ENCODE measurements around the gene SAMD13.
A peak's percentile ranks its signal among the peaks of the same experiment; 100 is the strongest.

Gene SAMD13

DNA sequence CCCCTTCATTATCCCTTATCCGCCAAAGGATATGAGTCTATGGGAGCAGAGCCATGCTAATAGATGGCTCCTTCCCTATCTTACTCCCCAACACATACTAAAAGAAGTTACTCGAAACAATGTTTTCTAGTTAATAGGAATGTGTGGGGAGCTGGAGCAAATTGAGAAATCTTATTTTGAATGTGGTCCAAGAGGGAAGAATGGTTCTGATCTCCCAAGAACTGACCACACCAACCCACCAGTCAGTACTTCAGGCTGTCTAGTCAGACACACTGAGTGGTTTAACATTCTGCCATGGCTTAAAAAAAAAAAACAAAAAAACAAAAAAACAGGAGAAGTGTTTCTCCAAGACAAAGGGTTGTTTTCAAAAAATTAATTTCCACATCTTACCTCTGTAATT lies 65.3 kb downstream of the SAMD13 start:
- Histone ChIP-seq H3K27me3 (ENCODE audit: control insufficient read depth in 5 of 5, insufficient read depth in 4 of 5, low read length in 5 of 5) (no peaks in the 10 kb centered on the region), H3K4me3 (ENCODE audit: low read depth in 1 of 5, low read length in 5 of 5) (no peak overlapping the region), H3K9me3 (ENCODE audit: control insufficient read depth in 5 of 5, low read length in 5 of 5) (no peaks in the 10 kb centered on the region), H3K27ac (ENCODE audit: low read depth, low read length) (no peak overlapping the region), H3K9ac (ENCODE audit: low read length in 5 of 5) (no peak overlapping the region), H3K4me1 (ENCODE audit: control insufficient read depth in 5 of 5, insufficient read depth in 5 of 5, low read length in 5 of 5) (peaks cover 0 to 9% (median 0%) of the 10 kb centered on the region in 5 donors), H3K36me3 (ENCODE audit: control insufficient read depth in 5 of 5, insufficient read depth in 5 of 5, low read length in 5 of 5) (no peaks in the 10 kb centered on the region)

GRCh38 chr1:84367219-84367618 lies 65.7 kb downstream of the SAMD13 start:
- Histone ChIP-seq H3K27ac (ENCODE audit: low read depth, low read length) (no peak overlapping the region), H3K9me3 (ENCODE audit: control insufficient read depth in 5 of 5, low read length in 5 of 5) (no peaks in the 10 kb centered on the region), H3K9ac (ENCODE audit: low read length in 5 of 5) (no peak overlapping the region), H3K4me3 (ENCODE audit: low read depth in 1 of 5, low read length in 5 of 5) (no peak overlapping the region), H3K4me1 (ENCODE audit: control insufficient read depth in 5 of 5, insufficient read depth in 5 of 5, low read length in 5 of 5) (peaks cover 0 to 9% (median 0%) of the 10 kb centered on the region in 5 donors), H3K27me3 (ENCODE audit: control insufficient read depth in 5 of 5, insufficient read depth in 4 of 5, low read length in 5 of 5) (no peaks in the 10 kb centered on the region), H3K36me3 (ENCODE audit: control insufficient read depth in 5 of 5, insufficient read depth in 5 of 5, low read length in 5 of 5) (no peaks in the 10 kb centered on the region)

- no peaks in the 10 kb centered on the region for H3K9me3 ChIP-seq (ENCODE audit: control insufficient read depth in 5 of 5, low read length in 5 of 5)
- no peak overlapping the region for H3K27ac ChIP-seq (ENCODE audit: low read depth, low read length)
- H3K4me3 ChIP-seq (ENCODE audit: low read depth in 1 of 5, low read length in 5 of 5), result no peak overlapping the region
- H3K4me1 ChIP-seq (ENCODE audit: control insufficient read depth in 5 of 5, insufficient read depth in 5 of 5, low read length in 5 of 5), result peaks cover 0 to 7% (median 0%) of the 10 kb centered on the region in 5 donors
- no peak overlapping the region for H3K9ac ChIP-seq (ENCODE audit: low read length in 5 of 5)
- H3K36me3 ChIP-seq (ENCODE audit: control insufficient read depth in 5 of 5, insufficient read depth in 5 of 5, low read length in 5 of 5), result no peaks in the 10 kb centered on the region
- H3K27me3 ChIP-seq (ENCODE audit: control insufficient read depth in 5 of 5, insufficient read depth in 4 of 5, low read length in 5 of 5), result no peaks in the 10 kb centered on the region
Observed at GRCh38 chr1:84368441-84368840, 66.9 kb downstream of the SAMD13 start.

- Histone ChIP-seq H3K27ac (ENCODE audit: low read depth, low read length) (no peak overlapping the region), H3K4me3 (ENCODE audit: low read depth in 1 of 5, low read length in 5 of 5) (no peak overlapping the region), H3K9me3 (ENCODE audit: control insufficient read depth in 5 of 5, low read length in 5 of 5) (no peaks in the 10 kb centered on the region), H3K27me3 (ENCODE audit: control insufficient read depth in 5 of 5, insufficient read depth in 4 of 5, low read length in 5 of 5) (no peaks in the 10 kb centered on the region), H3K36me3 (ENCODE audit: control insufficient read depth in 5 of 5, insufficient read depth in 5 of 5, low read length in 5 of 5) (no peaks in the 10 kb centered on the region), H3K9ac (ENCODE audit: low read length in 5 of 5) (no peak overlapping the region), H3K4me1 (ENCODE audit: control insufficient read depth in 5 of 5, insufficient read depth in 5 of 5, low read length in 5 of 5) (peaks cover 0 to 7% (median 0%) of the 10 kb centered on the region in 5 donors)
Observed at GRCh38 chr1:84370266-84370665, 68.8 kb downstream of the SAMD13 start.

GRCh38 chr1:84370831-84371394 lies 69.4 kb downstream of the SAMD13 start:
- Histone ChIP-seq H3K4me1 (ENCODE audit: control insufficient read depth in 5 of 5, insufficient read depth in 5 of 5, low read length in 5 of 5) (peaks cover 0 to 3% (median 0%) of the 10 kb centered on the region in 5 donors), H3K9ac (ENCODE audit: low read length in 5 of 5) (no peak overlapping the region), H3K27ac (ENCODE audit: low read depth, low read length) (no peak overlapping the region), H3K4me3 (ENCODE audit: low read depth in 1 of 5, low read length in 5 of 5) (no peak overlapping the region), H3K27me3 (ENCODE audit: control insufficient read depth in 5 of 5, insufficient read depth in 4 of 5, low read length in 5 of 5) (no peaks in the 10 kb centered on the region), H3K9me3 (ENCODE audit: control insufficient read depth in 5 of 5, low read length in 5 of 5) (no peaks in the 10 kb centered on the region), H3K36me3 (ENCODE audit: control insufficient read depth in 5 of 5, insufficient read depth in 5 of 5, low read length in 5 of 5) (no peaks in the 10 kb centered on the region)

GRCh38 chr1:84373436-84374141 lies 72.1 kb downstream of the SAMD13 start:
- H3K27ac ChIP-seq (ENCODE audit: low read depth, low read length), result no peak overlapping the region
- H3K9ac ChIP-seq (ENCODE audit: low read length in 5 of 5), result no peak overlapping the region
- H3K9me3 ChIP-seq (ENCODE audit: control insufficient read depth in 5 of 5, low read length in 5 of 5), result no peaks in the 10 kb centered on the region
- no peaks in the 10 kb centered on the region for H3K27me3 ChIP-seq (ENCODE audit: control insufficient read depth in 5 of 5, insufficient read depth in 4 of 5, low read length in 5 of 5)
- H3K4me1 ChIP-seq (ENCODE audit: control insufficient read depth in 5 of 5, insufficient read depth in 5 of 5, low read length in 5 of 5), result peaks cover 0 to 3% (median 0%) of the 10 kb centered on the region in 5 donors
- H3K4me3 ChIP-seq (ENCODE audit: low read depth in 1 of 5, low read length in 5 of 5), result no peak overlapping the region
- H3K36me3 ChIP-seq (ENCODE audit: control insufficient read depth in 5 of 5, insufficient read depth in 5 of 5, low read length in 5 of 5), result no peaks in the 10 kb centered on the region

DNA sequence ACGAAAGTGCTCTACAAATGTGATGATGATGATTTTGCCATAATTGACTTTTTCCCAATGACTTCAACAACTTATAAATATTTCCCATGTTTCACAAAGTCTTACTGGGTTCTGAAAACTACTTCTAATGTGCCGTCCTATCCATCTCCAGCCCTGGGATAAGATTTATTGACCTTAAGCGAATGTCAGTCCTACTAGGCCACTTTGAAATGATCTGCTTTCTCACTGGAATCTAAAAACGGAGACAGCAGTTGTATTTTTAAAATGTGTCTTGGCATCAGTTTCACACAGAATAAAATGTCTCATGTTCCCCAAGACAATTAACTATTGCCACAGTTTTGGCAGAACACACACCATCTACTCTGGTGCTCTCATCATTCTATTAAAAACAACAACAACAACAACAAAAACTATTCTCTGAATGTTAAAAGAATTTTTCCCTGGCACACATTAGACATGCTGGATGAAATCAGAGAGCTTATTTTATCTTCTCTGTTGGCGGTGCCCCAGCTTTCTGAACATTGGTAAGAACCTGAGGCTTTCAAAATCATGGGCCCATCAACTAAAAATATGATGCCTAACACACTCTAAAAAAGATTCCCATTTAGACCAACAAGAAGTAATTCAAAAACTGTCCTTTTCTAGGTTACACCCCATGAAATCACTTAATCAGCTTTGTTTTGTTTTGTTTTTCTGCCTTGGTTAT lies 73.6 kb downstream of the SAMD13 start:
- H3K27me3 ChIP-seq (ENCODE audit: control insufficient read depth in 5 of 5, insufficient read depth in 4 of 5, low read length in 5 of 5), result no peaks in the 10 kb centered on the region
- H3K4me1 ChIP-seq (ENCODE audit: control insufficient read depth in 5 of 5, insufficient read depth in 5 of 5, low read length in 5 of 5), result peaks cover 0 to 3% (median 0%) of the 10 kb centered on the region in 5 donors
- no peaks in the 10 kb centered on the region for H3K36me3 ChIP-seq (ENCODE audit: control insufficient read depth in 5 of 5, insufficient read depth in 5 of 5, low read length in 5 of 5)
- peak overlapping the region; percentile 0 for H3K27ac ChIP-seq (ENCODE audit: low read depth, low read length)
- H3K9ac ChIP-seq (ENCODE audit: low read length in 5 of 5), result no peak overlapping the region
- no peaks in the 10 kb centered on the region for H3K9me3 ChIP-seq (ENCODE audit: control insufficient read depth in 5 of 5, low read length in 5 of 5)
- H3K4me3 ChIP-seq (ENCODE audit: low read depth in 1 of 5, low read length in 5 of 5), result no peak overlapping the region

- Histone ChIP-seq H3K9me3 (ENCODE audit: control insufficient read depth in 5 of 5, low read length in 5 of 5) (no peaks in the 10 kb centered on the region), H3K9ac (ENCODE audit: low read length in 5 of 5) (no peak overlapping the region), H3K4me3 (ENCODE audit: low read depth in 1 of 5, low read length in 5 of 5) (no peak overlapping the region), H3K4me1 (ENCODE audit: control insufficient read depth in 5 of 5, insufficient read depth in 5 of 5, low read length in 5 of 5) (peaks cover 0 to 3% (median 0%) of the 10 kb centered on the region in 5 donors), H3K27me3 (ENCODE audit: control insufficient read depth in 5 of 5, insufficient read depth in 4 of 5, low read length in 5 of 5) (no peaks in the 10 kb centered on the region), H3K36me3 (ENCODE audit: control insufficient read depth in 5 of 5, insufficient read depth in 5 of 5, low read length in 5 of 5) (no peaks in the 10 kb centered on the region), H3K27ac (ENCODE audit: low read depth, low read length) (no peak overlapping the region)
Observed at GRCh38 chr1:84376000-84376910, 74.7 kb downstream of the SAMD13 start.

DNA sequence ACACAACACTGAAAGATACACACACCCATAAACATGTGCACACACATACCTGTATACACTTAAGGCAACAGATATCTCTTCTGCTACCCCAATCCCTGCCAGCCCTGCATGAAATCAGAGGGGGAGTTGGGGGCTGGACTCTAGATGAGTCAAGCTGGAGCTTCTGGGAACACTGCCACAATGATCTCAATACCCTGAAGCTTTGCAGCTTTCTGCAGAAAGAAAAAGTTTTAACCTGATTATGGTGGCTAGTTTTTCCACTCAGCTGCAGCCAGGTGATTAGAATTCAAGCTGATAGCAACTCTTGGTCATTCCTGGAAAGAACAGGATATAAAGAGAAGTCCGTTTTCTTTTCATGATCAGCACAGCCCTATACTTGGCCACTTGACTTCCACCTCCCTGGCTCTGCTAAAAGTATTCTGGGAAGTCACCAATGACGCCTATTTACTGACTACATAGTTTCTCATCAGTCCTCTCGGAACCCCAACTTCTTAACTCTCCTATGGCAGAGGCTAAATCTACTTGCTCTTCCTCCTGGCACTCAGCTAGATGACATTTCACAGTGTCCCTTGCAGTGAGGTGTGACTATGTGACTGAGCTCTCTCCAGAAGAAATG lies 76.1 kb downstream of the SAMD13 start:
- Histone ChIP-seq H3K4me1 (ENCODE audit: control insufficient read depth in 5 of 5, insufficient read depth in 5 of 5, low read length in 5 of 5) (peaks cover 0 to 3% (median 0%) of the 10 kb centered on the region in 5 donors), H3K27me3 (ENCODE audit: control insufficient read depth in 5 of 5, insufficient read depth in 4 of 5, low read length in 5 of 5) (no peaks in the 10 kb centered on the region), H3K36me3 (ENCODE audit: control insufficient read depth in 5 of 5, insufficient read depth in 5 of 5, low read length in 5 of 5) (no peaks in the 10 kb centered on the region), H3K9ac (ENCODE audit: low read length in 5 of 5) (no peak overlapping the region), H3K27ac (ENCODE audit: low read depth, low read length) (no peak overlapping the region), H3K9me3 (ENCODE audit: control insufficient read depth in 5 of 5, low read length in 5 of 5) (no peaks in the 10 kb centered on the region), H3K4me3 (ENCODE audit: low read depth in 1 of 5, low read length in 5 of 5) (no peak overlapping the region)

Data from subcutaneous abdominal adipose tissue (tissue), 5 donors.